Breast epithelium (tissue), 4 donors: ENCODE data around the gene PTPRN2. TPM values are rescaled to one million over a fixed set of nuclear protein-coding genes. Genes with fewer than 3 reads are reported as not detected.

Source experiments
- DNase-seq, 2 donors: peaks; one replicate each; pipeline ENCODE4 v3.0.0-alpha.2; 2019; ENCODE audit warnings: low spot score in 2 of 2
- H3K27ac ChIP-seq, 2 donors: fragments of 200-600 bp; sonication (generic) in 1 of 2; one replicate each; pipeline ENCODE4 v1.5.1; 2016 to 2019; ENCODE audit warnings: mild to moderate bottlenecking in 1 of 2
- H3K27me3 ChIP-seq, 2 donors: fragments of 200-600 bp; sonication (generic) in 1 of 2; one replicate each; pipeline versions ENCODE4 v1.5.1 to v1.6.0; 2017 to 2019; ENCODE audit warnings: control low read depth in 1 of 2, mild to moderate bottlenecking in 1 of 2
- H3K36me3 ChIP-seq: fragments of 200-600 bp; one replicate; pipeline ENCODE4 v1.5.1; 2019
- H3K4me1 ChIP-seq, 2 donors: fragments of 200-600 bp; sonication (generic); one replicate each; pipeline ENCODE4 v1.5.1; 2016 to 2019; ENCODE audit warnings: control low read depth in 1 of 2
- H3K4me3 ChIP-seq, 3 donors: fragments of 200-600 bp; sonication (generic); 1 replicate in 2 of 3; 2 replicates in 1 of 3; pipeline ENCODE4 v1.5.1; 2016 to 2019; ENCODE audit warnings: mild to moderate bottlenecking in 3 of 3, moderate library complexity in 2 of 3
- H3K9me3 ChIP-seq, 2 donors: fragments of 200-600 bp; sonication (generic) in 1 of 2; one replicate each; pipeline ENCODE4 v1.5.1; 2016 to 2019; ENCODE audit warnings: control low read depth in 1 of 2
- POLR2A ChIP-seq: fragments of 450-650 bp; IDR thresholded peaks from one replicate; pipeline ENCODE4 v1.6.1; 2016; ENCODE audit warnings: antibody characterized with exemption, mild to moderate bottlenecking, moderate library complexity
- POLR2AphosphoS5 ChIP-seq, 3 donors: sonication (generic); formaldehyde crosslinking; IDR thresholded peaks; one replicate each; pipeline ENCODE4 v1.6.1; 2017; ENCODE audit warnings: antibody characterized with exemption in 3 of 3
- intact Hi-C: fragments of 100-400 bp; cut with DNase I; formaldehyde crosslinking; loops from one replicate; pipeline ENCODE4 v1.15.1; 2023; ENCODE audit warnings: low total_unique reads
- total RNA-seq, 3 donors: library from RNA; depleted of rRNA; stranded (reverse); fragments of >200 nt; gene quantifications; one replicate each; pipeline ENCODE4 v1.1.0, GENCODE V29; 2016
- TF ChIP-seq, protein P1 (sequence below), 3 donors: fragments of 450-650 bp; IDR thresholded peaks; one replicate each; pipeline ENCODE4 v1.5.1; 2016 to 2017; ENCODE audit warnings: antibody characterized with exemption in 3 of 3, mild to moderate bottlenecking in 3 of 3, moderate library complexity in 3 of 3

The PTPRN2 gene
- total RNA-seq, 3 donors from 2014 or later = 1.6 to 2.2 (median 2.2) TPM

DNA sequence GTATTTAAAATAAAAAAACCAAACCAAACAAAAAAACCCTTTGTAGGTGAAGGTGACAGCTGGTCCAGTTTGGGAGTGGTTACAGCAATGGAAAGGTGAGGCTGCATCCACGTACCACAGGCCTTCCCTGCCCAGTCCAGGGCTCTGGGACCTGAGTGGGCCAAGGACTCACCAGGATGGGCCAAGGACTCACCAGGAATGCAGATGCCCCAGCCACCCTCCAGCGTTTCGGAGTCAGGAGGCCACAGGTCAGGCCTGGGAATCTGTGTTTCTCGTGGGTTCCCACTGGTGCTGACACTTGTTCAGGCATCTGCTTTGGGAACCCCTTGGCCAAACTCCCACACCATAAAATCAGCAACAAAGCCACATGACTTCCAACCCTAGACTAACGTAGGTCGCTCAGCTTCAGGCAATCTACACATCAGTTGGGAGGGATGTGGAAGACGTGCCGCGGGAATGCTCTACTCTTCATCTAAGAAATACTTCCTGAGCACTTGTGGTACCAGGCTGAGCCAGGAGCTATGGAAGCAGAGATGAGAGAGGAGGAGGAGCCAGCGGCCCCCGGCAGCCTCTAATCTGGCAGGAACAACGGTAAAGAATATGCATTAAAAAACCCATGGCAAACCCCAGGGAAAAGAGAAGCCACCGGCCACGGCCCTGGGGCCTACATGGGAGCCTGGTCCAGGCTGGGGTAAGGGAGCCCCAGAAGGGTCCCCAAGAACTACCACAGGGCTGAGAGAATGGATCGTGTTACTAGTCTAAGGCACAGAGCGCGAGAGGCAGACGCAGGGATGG is 473.4 kb downstream of the PTPRN2 start:
- H3K27me3 ChIP-seq = no peaks in the 10 kb centered on the region
- no peaks in the 10 kb centered on the region for H3K4me1 ChIP-seq
- H3K9me3 ChIP-seq = peaks cover 38 to 72% of the 10 kb centered on the region in 2 donors
- no peak overlapping the region for H3K4me3 ChIP-seq
- no peak for DNase-seq
- H3K27ac ChIP-seq = no peak overlapping the region
- H3K36me3 ChIP-seq = no peaks in the 10 kb centered on the region
- intact Hi-C loops = no loop called here
- no peak for TF ChIP-seq POLR2A

DNA sequence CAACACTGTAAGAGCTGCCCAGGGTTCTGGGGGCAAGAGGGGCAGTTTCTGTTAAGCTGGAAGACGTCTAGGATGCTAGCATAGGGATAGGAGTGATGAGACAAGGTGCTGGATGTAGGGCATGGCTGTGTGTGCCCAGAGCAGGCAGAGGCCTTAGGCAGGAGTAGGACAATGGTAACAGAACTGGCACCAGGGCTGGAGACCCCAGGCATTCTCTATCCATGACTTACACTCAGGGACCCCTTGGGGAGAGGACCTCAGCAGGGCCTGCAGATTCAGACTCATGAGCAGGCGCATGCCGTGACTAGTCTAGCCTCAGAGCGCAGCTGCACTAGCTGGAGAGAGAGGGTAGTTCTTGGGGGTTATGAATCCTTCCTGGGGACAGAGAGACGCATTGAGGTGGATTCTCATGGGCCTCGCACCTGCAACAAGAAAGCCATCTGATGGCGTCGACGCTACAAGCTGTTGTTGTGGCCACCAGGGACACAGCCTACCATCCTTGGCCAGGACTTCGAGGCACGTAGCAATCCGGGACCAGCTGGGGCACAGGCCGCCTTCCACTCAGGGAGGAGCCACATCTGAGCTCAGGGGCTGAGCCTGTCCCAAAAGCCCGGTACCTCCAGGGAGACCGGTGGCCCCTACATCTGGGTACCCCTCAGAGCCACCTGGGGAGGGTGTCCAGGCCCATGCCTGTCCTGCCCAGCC is 474.1 kb downstream of the PTPRN2 start:
- H3K27me3 ChIP-seq = no peaks in the 10 kb centered on the region
- H3K4me3 ChIP-seq = no peak overlapping the region
- H3K9me3 ChIP-seq = peaks cover 38 to 68% of the 10 kb centered on the region in 2 donors
- intact Hi-C loops = no loop called here
- no peaks in the 10 kb centered on the region for H3K4me1 ChIP-seq
- no peaks in the 10 kb centered on the region for H3K36me3 ChIP-seq
- no peak for TF ChIP-seq POLR2A
- TF ChIP-seq, protein P1, sequence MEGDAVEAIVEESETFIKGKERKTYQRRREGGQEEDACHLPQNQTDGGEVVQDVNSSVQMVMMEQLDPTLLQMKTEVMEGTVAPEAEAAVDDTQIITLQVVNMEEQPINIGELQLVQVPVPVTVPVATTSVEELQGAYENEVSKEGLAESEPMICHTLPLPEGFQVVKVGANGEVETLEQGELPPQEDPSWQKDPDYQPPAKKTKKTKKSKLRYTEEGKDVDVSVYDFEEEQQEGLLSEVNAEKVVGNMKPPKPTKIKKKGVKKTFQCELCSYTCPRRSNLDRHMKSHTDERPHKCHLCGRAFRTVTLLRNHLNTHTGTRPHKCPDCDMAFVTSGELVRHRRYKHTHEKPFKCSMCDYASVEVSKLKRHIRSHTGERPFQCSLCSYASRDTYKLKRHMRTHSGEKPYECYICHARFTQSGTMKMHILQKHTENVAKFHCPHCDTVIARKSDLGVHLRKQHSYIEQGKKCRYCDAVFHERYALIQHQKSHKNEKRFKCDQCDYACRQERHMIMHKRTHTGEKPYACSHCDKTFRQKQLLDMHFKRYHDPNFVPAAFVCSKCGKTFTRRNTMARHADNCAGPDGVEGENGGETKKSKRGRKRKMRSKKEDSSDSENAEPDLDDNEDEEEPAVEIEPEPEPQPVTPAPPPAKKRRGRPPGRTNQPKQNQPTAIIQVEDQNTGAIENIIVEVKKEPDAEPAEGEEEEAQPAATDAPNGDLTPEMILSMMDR (IDR thresholded peaks at IDR 0.05) = no peak
- no peak for TF ChIP-seq POLR2AphosphoS5 (IDR thresholded peaks at IDR 0.05)
- no peak for DNase-seq
- no peak overlapping the region for H3K27ac ChIP-seq

DNA sequence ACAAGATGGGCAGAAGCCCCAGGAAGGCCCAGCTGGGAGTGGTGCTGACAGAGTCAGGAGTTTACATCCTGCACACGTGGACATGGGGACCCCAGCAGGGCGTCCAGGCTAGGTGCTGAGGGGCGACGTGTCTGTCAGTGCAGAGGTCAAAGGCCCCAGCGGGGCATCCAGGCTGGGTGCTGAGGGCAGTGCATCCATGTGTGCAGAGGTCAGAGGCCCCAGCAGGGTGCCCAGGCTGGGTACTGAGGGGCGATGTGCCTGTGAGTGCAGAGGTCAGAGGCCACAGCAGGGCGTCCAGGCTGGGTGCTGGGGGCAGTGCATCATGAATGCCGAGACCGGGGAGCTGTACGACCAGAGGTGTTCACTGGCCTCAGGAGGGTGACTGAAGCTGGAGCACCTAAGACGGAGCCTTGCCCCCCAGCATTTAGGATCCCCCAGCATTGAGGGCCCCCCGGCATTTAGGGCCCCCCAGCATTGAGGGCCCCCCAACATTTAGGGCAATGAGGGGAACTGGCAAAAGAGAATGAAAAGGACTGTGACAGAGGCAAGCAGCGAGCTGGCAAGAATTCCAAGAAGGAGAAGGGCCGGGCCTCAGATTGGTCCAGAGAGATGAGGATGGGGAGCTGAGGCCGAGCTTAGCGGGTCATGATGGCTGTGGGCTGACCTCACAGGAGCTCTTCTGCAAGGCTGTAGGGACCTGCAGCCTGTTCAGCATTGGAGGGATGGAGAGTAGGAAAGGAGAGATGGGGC is 474.9 kb downstream of the PTPRN2 start:
- DNase-seq = no peak
- Histone ChIP-seq H3K4me3 (no peak overlapping the region), H3K27me3 (no peaks in the 10 kb centered on the region), H3K9me3 (peaks cover 37 to 60% of the 10 kb centered on the region in 2 donors), H3K4me1 (no peaks in the 10 kb centered on the region), H3K36me3 (no peaks in the 10 kb centered on the region), H3K27ac (no peak overlapping the region)
- intact Hi-C loops = no loop called here
- TF ChIP-seq, protein P1 (IDR thresholded peaks at IDR 0.05) = no peak
- TF ChIP-seq POLR2A (no peak), POLR2AphosphoS5 (IDR thresholded peaks at IDR 0.05) (no peak)

DNA sequence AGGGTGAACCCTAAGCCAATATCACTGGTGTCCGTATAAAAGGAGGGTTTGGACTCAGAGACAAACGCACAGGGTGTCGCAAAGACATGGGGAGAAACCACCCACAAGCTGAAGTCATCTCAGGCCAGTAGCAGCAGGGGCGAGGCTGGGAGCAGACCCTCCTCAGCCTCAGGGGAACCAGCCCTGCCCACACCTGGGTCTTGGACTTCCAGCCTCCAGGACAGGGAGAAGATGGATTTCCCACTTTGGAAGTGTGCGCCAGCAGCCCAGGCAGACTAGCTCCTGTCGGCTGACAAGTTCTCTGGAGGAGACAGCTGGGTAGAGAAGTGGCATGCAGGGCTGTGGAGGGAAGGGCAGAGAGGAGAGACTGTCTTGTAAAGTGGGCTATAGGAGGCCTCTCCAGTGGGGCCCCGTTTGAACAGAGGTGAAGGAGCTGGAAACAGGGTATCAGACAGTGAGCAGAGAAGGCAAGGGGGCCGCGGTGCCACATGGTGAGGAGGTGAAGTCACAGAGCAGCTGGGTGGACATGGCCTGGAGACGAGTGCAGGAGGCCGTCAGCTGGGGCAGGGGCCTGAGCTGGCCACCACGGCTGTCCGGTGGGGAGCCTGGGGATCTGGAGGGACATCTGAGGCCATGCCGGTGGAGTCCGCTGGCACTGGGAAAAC is 475.6 kb downstream of the PTPRN2 start:
- Histone ChIP-seq H3K36me3 (no peaks in the 10 kb centered on the region), H3K4me1 (no peaks in the 10 kb centered on the region), H3K27me3 (no peaks in the 10 kb centered on the region), H3K9me3 (peaks cover 30 to 53% of the 10 kb centered on the region in 2 donors), H3K27ac (no peak overlapping the region), H3K4me3 (no peak overlapping the region)
- DNase-seq = no peak
- TF ChIP-seq, protein P1 (IDR thresholded peaks at IDR 0.05) = no peak
- no peak for TF ChIP-seq POLR2A
- TF ChIP-seq POLR2AphosphoS5 (IDR thresholded peaks at IDR 0.05) = no peak
- intact Hi-C loops = no loop called here

DNA sequence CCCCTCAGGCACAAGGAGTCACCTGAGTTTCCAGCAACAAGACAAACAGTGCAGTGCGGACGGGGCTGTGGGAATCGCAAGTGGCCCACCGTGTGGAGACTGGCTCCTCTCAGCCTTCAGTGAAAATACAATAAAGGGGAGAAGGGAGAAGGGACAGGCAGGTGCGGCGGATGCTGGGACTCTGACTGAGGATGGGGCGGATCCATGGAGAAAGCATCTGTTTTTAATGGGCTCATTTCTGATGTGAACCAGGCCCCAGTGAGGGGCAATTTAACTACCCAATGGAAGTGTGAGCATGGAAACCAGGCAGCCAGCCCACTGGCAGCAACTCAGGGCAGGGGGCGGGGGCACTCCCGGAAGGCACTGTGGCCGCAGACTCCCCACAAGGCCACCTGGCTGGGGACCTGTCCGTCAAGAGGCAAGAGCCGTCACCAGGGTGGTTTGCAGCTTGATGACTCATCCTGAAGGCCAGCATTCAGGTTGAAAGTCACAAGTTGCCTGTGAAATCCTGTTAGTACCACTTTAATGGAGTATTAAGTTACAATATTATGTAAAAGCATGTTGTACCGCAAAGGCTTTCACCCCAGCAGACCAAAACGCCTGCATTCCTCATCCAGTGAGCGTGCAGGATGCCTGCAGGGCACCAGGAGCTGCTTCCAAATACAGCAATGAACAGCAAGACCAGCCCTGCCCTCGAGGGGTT is 476.4 kb downstream of the PTPRN2 start:
- TF ChIP-seq, protein P1 (IDR thresholded peaks at IDR 0.05) = no peak
- TF ChIP-seq POLR2AphosphoS5 (IDR thresholded peaks at IDR 0.05) (no peak), POLR2A (no peak)
- peaks cover 24 to 45% of the 10 kb centered on the region in 2 donors for H3K9me3 ChIP-seq
- H3K4me1 ChIP-seq = no peaks in the 10 kb centered on the region
- no peaks in the 10 kb centered on the region for H3K36me3 ChIP-seq
- no peak overlapping the region for H3K27ac ChIP-seq
- no peak overlapping the region for H3K4me3 ChIP-seq
- intact Hi-C loops = no loop called here
- DNase-seq = no peak
- H3K27me3 ChIP-seq = no peaks in the 10 kb centered on the region
